ENCODE results near the gene BSG. TPM values are rescaled to one million over a fixed set of nuclear protein-coding genes. Genes with fewer than 3 reads are reported as not detected.

Gene BSG
- total RNA-seq, result 100 to 1,000 TPM; 192 to 193 TPM

DNA sequence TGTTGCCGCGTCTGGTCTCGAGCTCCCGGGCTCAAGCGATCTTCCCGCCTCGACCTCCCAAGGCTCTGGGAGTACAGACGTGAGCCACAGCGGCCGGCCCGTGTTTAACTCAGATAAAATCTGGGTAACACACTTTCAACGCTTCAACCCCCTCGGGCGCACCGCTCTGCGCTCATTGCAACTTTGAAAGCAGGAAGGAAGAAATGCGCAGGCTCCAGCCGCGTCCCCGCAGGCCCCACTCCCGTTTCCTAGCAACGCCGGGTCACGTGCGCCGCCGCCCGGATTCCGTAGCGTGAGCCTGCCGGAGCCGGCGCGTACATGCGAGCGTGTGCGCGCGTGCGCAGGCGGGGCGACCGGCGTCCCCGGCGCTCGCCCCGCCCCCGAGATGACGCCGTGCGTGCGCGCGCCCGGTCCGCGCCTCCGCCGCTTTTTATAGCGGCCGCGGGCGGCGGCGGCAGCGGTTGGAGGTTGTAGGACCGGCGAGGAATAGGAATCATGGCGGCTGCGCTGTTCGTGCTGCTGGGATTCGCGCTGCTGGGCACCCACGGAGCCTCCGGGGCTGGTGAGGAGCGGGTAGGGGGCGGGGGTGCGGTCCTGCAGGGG is at the start of gene BSG:
Gene BSG (plus strand): TSS at position 457 of the 603 bp plus-strand sequence. CDS start 39 bp downstream, at position 496.

GRCh38 chr19:531753-532560 is 40.4 kb upstream of the BSG start, which contains the start of gene CDC34:
TSS of gene CDC34 (plus strand) at chr19:531760. CDS start at chr19:531932, 172 bp downstream.

GRCh38 chr19:543910-544608 is 28.3 kb upstream of the BSG start, which contains the start of gene GZMM:
TSS of gene GZMM (plus strand) at chr19:544053. CDS start at chr19:544072, 19 bp downstream.

DNA sequence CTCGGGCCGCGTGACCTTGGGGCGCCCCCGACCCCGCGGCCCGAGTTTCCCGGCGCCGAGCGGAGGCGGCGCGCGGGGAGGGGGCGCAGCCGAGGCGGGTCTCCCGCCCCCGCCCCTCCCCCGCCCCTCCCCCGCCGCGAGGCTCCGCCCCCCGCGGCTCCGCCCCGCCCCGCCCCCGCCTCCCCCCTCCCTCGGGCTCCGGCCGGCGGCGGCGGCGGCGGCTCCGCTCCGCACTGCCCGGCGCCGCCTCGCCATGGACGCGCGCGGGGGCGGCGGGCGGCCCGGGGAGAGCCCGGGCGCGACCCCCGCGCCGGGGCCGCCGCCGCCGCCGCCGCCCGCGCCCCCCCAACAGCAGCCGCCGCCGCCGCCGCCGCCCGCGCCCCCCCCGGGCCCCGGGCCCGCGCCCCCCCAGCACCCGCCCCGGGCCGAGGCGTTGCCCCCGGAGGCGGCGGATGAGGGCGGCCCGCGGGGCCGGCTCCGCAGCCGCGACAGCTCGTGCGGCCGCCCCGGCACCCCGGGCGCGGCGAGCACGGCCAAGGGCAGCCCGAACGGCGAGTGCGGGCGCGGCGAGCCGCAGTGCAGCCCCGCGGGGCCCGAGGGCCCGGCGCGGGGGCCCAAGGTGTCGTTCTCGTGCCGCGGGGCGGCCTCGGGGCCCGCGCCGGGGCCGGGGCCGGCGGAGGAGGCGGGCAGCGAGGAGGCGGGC is 17.4 kb downstream of the BSG start, which contains the start of gene HCN2:
Gene HCN2 (plus strand): TSS at position 189 of the 703 bp plus-strand sequence. CDS start 65 bp downstream, at position 254.

Other genes with a start within 250 kb of the BSG start
- 10 to 100 TPM; 22.5 to 24.4 TPM for gene MIER2, start 227.8 kb upstream of the BSG start, total RNA-seq
- gene C2CD4C, start 163.4 kb upstream of the BSG start, total RNA-seq, result under 1 TPM; 0.14 to 0.20 TPM
- gene SHC2, start 111.6 kb upstream of the BSG start, total RNA-seq, result not detected
- gene MADCAM1, start 76.1 kb upstream of the BSG start, total RNA-seq, result under 1 TPM; 0.26 to 0.53 TPM
- gene TPGS1, start 65.1 kb upstream of the BSG start, total RNA-seq, result 10 to 100 TPM; 28.3 to 31.9 TPM
- gene CDC34, start 40.8 kb upstream of the BSG start, total RNA-seq, result 10 to 100 TPM; 50.5 to 51.4 TPM
- 10 to 100 TPM; 49.7 to 52.1 TPM for gene GZMM, start 28.5 kb upstream of the BSG start, total RNA-seq
- gene HCN2, start 17.3 kb downstream of the BSG start, total RNA-seq, result 1 to 10 TPM; 5.2 to 5.6 TPM
- gene POLRMT, start 60.9 kb downstream of the BSG start, total RNA-seq, result 10 to 100 TPM; 51.6 to 54.5 TPM
- not detected for gene FGF22, start 67.3 kb downstream of the BSG start, total RNA-seq
- 10 to 100 TPM; 76.1 to 78.9 TPM for gene RNF126, start 90.6 kb downstream of the BSG start, total RNA-seq
- 1 to 10 TPM; 3.6 to 3.9 TPM for gene FSTL3, start 103.8 kb downstream of the BSG start, total RNA-seq
- not detected for gene PRSS57, start 122.9 kb downstream of the BSG start, total RNA-seq
- not detected for gene PALM, start 136.3 kb downstream of the BSG start, total RNA-seq
- gene MISP, start 178.5 kb downstream of the BSG start, total RNA-seq, result not detected
- 100 to 1,000 TPM; 385 to 395 TPM for gene PTBP1, start 224.9 kb downstream of the BSG start, total RNA-seq
- gene PLPPR3, start 249.4 kb downstream of the BSG start, total RNA-seq, result not detected

Measured in activated naive CD4-positive, alpha-beta T cell treated with anti-CD3 and anti-CD28 coated beads, Interleukin-2, amount 10 ng/mL, durations not matched to agents 5 hours and 36 hours (primary cell).